Adipose tissue (tissue), 3 donors: ENCODE results near the gene NFYC. TPM values are rescaled to one million over a fixed set of nuclear protein-coding genes. Genes with fewer than 3 reads are reported as not detected.
A peak's percentile ranks its signal among the peaks of the same experiment; 100 is the strongest.

ENCODE experiments used
- H3K27ac ChIP-seq: one replicate; pipeline ENCODE4 v1.5.1; 2013; ENCODE audit warnings: low read depth, low read length
- WGBS, 3 donors: extraction: QIAGEN DNeasy Blood & Tissue Kit; methylation state at CpG; one replicate each; pipeline ENCODE4 v1.1.7; 2013; 5-methylcytosine and 5-hydroxymethylcytosine counted together
- polyA plus RNA-seq, 3 donors: library from polyadenylated mRNA; stranded (reverse); fragments of 200-250 nt; gene quantifications; one replicate each; pipeline ENCODE4 v1.2.3, GENCODE V29; 2013
- donor health status: healthy with polysubstance abuse.
- donor health status: Bipolar disorder and iron deficiency.
- donor health status: healthy.

Gene NFYC
- 10 to 100 TPM; 26.5 to 32.9 (median 26.9) TPM for polyA plus RNA-seq

- 0 to 1% (median 1%) methylated on average over 77 to 84 of the region's 84 CpGs for WGBS, 3 donors
- H3K27ac ChIP-seq = peak within 1 kb of the TSS; percentile 96
These were observed at the start of gene NFYC for GRCh38 chr1:40691538-40692428. NFYC (plus strand) TSS chr1:40691704; CDS start chr1:40738844, 47,140 bp downstream.

GRCh38 chr1:40645118-40645680 lies 46.3 kb upstream of the NFYC start:
- 87 to 91% (median 89%) methylated on average over 5 of the region's 5 CpGs for WGBS, 3 donors
- H3K27ac ChIP-seq = no peak overlapping the region

GRCh38 chr1:40646315-40646714 lies 45.2 kb upstream of the NFYC start:
- 66 to 84% (median 70%) methylated on average over 5 of the region's 5 CpGs for WGBS, 3 donors
- no peak overlapping the region for H3K27ac ChIP-seq

- WGBS, 3 donors = 77 to 85% (median 80%) methylated on average over 3 of the region's 3 CpGs
- H3K27ac ChIP-seq = no peak overlapping the region
These were observed 43.3 kb upstream of the NFYC start for GRCh38 chr1:40648200-40648599.

GRCh38 chr1:40648928-40649591 lies 42.4 kb upstream of the NFYC start:
- 74 to 77% (median 76%) methylated on average over 14 to 15 of the region's 15 CpGs for WGBS, 3 donors
- no peak overlapping the region for H3K27ac ChIP-seq

GRCh38 chr1:40649592-40649930 lies 41.9 kb upstream of the NFYC start:
- no peak overlapping the region for H3K27ac ChIP-seq
- 75 to 90% (median 87%) methylated on average over 5 of the region's 5 CpGs for WGBS, 3 donors

GRCh38 chr1:40650075-40650474 lies 41.4 kb upstream of the NFYC start:
- H3K27ac ChIP-seq = no peak overlapping the region

GRCh38 chr1:40651138-40651857 lies 40.2 kb upstream of the NFYC start:
- WGBS, 3 donors = 55 to 75% (median 73%) methylated on average over 17 of the region's 17 CpGs

More at GRCh38 chr1:40650075-40650474, 41.4 kb upstream of the NFYC start:
- WGBS, 3 donors = 52 to 63% (median 53%) methylated on average over 4 of the region's 4 CpGs

GRCh38 chr1:40652468-40652867 lies 39.0 kb upstream of the NFYC start:
- WGBS, 3 donors = 71 to 85% (median 80%) methylated on average over 5 of the region's 5 CpGs
- H3K27ac ChIP-seq = no peak overlapping the region

More at GRCh38 chr1:40651138-40651857, 40.2 kb upstream of the NFYC start:
- H3K27ac ChIP-seq = no peak overlapping the region

GRCh38 chr1:40652979-40653378 lies 38.5 kb upstream of the NFYC start:
- H3K27ac ChIP-seq = no peak overlapping the region
- WGBS, 3 donors = 90 to 92% (median 92%) methylated on average over 4 of the region's 4 CpGs

- no peak overlapping the region for H3K27ac ChIP-seq
- 24 to 27% (median 26%) methylated on average over 23 to 29 of the region's 35 CpGs for WGBS, 3 donors
These were observed 37.5 kb upstream of the NFYC start for GRCh38 chr1:40653851-40654537.

GRCh38 chr1:40657046-40657445 lies 34.5 kb upstream of the NFYC start:
- 85 to 90% (median 88%) methylated on average over 7 of the region's 7 CpGs for WGBS, 3 donors

GRCh38 chr1:40658751-40659648 lies 32.5 kb upstream of the NFYC start:
- WGBS, 3 donors = 75 to 79% (median 77%) methylated on average over 16 of the region's 16 CpGs
- H3K27ac ChIP-seq = no peak overlapping the region

More at GRCh38 chr1:40657046-40657445, 34.5 kb upstream of the NFYC start:
- H3K27ac ChIP-seq = no peak overlapping the region

- 68 to 77% (median 74%) methylated on average over 7 of the region's 7 CpGs for WGBS, 3 donors
These were observed 31.9 kb upstream of the NFYC start for GRCh38 chr1:40659649-40659947.

GRCh38 chr1:40661678-40662077 lies 29.8 kb upstream of the NFYC start:
- WGBS, 3 donors = 63 to 85% (median 80%) methylated on average over 5 of the region's 5 CpGs
- H3K27ac ChIP-seq = no peak overlapping the region

More at GRCh38 chr1:40659649-40659947, 31.9 kb upstream of the NFYC start:
- no peak overlapping the region for H3K27ac ChIP-seq

GRCh38 chr1:40662151-40662550 lies 29.4 kb upstream of the NFYC start:
- no peak overlapping the region for H3K27ac ChIP-seq
- 65 to 92% (median 78%) methylated on average over 6 of the region's 6 CpGs for WGBS, 3 donors

- H3K27ac ChIP-seq = no peak overlapping the region
- WGBS, 3 donors = 71 to 92% (median 80%) methylated on average over 4 of the region's 4 CpGs
These were observed 28.6 kb upstream of the NFYC start for GRCh38 chr1:40662864-40663263.
